Measurements from ENCODE around the gene ELMOD3.

- TF ChIP-seq CTCF (conservative IDR thresholded peaks at IDR 0.05), result no peak
- no peak for TF ChIP-seq ZFX (IDR thresholded peaks at IDR 0.05)
Observed at GRCh38 chr2:85310330-85310729, 44.2 kb upstream of the ELMOD3 start.
